NCI-H2107 treated with DMSO at 0.1 percent for 48 hours (cell line): ENCODE data around the gene PGA5.

ENCODE experiments used
- DNase-seq: peaks from one replicate; lab custom pipeline; 2025; ENCODE audit not compliant: unreplicated experiment; lab: John Stamatoyannopoulos, UW

PGA5 gene

DNA sequence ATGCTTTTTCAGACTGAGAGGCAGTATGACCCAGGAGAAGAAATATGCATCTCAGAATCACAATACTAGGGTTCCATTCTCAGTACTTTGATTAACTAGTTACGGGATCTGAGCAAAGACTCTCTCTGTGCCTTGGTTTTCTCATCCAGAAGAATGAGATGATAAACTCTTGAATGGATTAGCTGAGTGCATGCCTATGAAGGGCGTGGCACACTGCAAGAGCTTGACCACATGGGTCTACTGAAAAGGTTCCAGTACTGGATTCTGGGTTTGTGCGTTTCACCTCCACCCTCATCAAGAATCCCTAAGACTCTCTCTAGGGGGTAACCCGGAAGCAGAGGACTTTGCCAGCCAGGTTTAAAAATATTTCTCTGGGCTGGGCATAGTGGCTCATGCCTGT is 25.6 kb downstream of the PGA5 start:
- DNase-seq: no peak

- DNase-seq: no peak
These were observed 26.5 kb downstream of the PGA5 start for GRCh38 chr11:61267437-61267841.

DNA sequence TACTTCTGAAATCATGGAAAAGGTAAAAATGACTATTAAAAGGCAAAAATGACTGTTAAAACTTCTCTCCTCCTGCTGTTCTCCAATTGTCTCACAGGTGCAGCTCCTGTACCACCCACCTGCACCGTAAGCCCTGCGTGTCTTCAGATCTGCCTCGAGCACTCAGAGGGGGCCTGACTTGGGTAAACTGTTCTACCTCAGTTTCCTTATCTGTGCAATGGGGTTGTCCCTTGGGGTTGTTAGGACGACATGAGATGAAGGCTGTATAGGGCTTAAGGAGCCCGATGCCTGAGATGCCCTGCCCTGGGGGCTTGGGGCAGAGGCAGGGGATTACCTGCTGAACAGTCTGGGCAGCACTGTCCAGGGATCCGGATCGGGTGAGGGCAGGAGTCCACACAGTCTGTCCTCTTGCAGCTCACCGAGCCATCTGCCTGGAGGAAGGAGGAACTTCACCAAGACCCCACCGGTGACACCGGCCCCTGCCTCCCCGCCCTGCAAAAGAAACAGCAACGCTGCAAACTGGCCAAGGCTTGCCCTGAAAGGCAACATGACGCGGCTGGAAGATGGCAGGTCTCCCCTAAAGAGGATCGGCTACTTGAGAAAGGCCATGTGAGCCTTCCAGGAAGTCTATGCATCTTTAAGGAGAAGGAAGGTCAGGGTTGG is 27.7 kb downstream of the PGA5 start:
- DNase-seq: no peak

- no peak for DNase-seq
These were observed 29.5 kb downstream of the PGA5 start for GRCh38 chr11:61270354-61271076.

DNA sequence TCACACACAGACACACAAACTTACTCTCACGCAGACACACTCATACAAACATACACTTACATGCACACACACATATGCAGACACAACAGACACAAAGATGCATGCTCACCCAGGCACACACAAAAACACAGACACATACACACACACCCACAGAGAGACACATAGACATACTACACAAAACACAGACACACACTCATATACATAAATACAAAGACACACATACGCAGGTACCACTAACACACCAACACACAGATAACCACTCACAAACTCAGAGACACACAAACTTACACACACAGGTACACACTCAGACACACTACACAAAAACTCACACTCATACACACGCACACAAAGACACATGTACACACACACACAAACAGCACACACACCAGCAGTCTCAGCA is 31.8 kb downstream of the PGA5 start:
- DNase-seq: no peak

DNA sequence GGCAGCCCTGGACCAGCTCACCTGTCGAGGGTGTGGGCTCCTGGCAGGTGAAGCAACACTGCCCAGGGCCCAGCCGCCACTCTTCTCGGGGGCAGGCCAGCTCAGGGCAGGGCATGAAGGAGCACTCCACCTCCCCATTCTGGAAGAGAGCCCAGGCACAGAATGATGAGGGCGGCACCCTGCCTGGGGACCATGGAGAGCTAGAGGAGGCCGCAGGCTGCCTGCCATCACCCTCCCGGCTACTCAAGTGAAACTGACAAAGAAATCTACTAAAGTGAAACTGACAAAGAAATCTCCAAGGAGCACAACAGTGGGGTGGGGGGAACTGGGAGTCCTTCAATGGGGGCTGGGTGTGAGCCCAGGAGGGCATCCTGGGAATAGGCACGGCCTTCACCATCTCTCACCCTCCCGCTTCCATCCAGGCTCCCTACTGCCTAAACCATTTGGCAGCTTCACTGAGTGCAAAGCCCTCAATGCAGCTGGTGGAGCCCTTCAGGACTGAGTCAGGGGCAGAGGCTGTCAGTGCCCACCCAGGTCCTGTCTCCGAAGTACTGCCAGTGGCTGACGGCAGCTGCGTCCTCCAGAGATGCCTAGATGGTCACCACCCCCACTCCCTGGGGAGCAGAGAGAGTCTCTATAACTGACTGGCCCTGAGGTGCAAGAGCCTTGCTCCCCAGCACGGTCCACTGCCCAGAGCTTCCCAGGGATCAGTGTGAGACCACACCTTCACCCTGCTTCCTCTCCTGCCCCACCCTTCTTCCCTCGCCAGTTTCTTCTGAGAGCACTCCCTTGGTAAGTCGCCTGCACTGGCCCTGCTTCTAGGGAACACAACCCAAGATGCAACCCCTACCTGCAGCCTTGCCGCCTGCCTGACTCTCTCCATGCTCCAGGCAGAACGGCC is 32.5 kb downstream of the PGA5 start:
- peak; percentile 40 for DNase-seq

GRCh38 chr11:61274084-61274483 is 33.1 kb downstream of the PGA5 start:
- DNase-seq: no peak

DNA sequence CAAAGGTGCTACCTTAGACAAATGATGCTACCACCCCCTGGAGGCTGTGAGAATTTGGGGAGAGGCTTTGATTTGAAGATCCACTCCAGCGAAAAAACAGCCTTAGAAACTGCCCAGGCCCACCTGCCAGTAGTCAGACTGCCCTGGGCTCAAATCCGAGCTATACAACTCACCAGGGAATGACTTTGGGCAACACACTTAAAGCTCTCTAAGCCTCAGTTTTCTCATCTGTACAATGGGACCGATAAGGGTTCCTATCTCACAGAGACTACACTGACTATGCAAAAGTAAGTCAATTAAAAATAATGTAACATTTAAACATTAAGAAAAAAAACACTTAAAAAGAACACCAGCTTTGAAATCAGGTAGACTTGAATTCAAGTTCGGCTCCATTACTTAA is 34.2 kb downstream of the PGA5 start:
- DNase-seq: no peak

- DNase-seq: no peak
These were observed 36.4 kb downstream of the PGA5 start for GRCh38 chr11:61277186-61278000.

DNA sequence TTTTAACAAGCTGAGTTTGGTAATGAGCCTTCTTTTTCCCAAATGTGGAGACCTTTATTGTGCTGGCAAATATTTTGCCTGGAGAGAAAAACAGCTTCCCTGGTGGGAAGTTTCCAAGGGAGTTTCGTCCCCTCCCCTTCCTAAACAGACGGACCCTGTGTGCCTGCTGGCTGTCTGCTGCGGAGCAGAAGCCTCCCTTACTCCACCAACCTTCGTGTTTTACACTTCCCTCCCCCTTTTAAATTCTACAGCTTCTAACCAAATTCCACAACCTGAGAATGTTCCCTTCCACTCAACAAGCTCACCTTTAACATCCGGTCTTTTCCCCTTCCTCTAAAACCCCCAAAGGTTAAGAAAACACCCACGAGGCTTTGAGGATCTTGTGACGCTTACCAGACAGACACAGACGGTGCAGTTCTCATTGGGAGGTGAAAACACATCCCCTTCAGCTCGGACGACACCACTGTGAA is 37.1 kb downstream of the PGA5 start:
- DNase-seq: no peak

- DNase-seq: no peak
These were observed 39.1 kb downstream of the PGA5 start for GRCh38 chr11:61279934-61280659.

DNA sequence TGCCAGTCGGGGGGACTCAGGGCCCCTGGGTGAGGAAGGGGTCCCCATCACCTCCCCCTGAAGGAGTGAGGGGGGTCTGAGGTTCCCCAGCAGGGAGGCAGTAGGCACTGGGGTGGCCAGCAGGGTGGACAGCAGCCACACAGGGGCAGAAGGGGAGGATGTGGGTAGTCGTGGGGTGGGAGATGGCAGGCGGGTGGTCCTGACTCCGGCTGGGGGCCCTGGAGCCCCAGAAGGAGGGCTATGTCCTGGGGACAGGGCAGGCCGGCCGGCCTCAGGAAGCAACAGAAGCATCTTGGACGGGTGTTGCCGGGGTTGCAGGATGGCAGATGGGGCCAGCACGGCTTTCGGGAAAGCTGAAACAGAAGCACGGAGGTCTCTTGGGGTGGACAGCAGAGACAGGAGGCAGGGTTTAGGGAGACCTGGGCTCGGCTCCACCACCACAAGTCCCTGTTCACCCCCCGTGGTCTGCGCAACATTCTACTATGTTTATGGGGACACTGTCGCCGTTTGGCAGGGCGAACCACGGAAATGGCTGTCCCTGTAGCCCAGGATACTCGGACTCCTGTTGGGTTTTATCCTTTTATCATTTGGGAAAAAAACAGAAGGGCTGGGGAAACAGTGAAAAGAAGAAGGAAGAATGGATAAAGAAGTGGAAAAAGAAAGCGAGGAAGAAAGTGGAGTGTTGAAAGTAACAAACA is 40.1 kb downstream of the PGA5 start:
- DNase-seq: no peak

GRCh38 chr11:61281581-61282250 is 40.7 kb downstream of the PGA5 start:
- no peak for DNase-seq

- DNase-seq: no peak
These were observed 42.6 kb downstream of the PGA5 start for GRCh38 chr11:61283613-61284012.

DNA sequence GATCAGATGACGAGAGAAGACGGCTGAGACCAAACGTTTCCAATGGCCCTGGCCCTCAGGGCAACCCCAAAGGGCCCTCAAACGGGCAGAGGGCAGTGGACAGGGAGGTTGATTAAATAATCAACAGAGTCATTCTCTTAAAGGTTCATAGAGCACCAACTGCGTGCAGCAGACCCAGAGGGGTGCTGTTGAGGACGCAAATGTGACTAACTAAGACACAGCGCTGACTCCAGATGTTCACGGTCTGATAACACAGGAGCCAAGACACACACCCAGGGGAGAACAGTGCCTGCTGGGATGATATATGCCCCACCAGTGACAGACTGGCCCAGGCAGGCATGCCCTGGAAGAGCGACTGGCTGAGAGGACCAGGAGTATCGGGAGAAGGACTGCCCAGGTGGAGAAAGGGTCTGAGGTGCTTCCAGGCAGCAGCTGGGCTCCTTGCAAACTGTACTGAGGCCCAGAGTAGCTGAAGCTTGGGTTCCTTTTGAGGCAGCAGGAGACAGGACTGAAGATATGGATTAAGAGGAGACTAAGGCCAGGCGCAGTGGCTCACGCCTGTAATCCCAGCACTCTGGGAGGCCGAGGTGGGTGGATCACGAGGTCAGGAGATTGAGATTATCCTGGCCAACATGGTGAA is 46.5 kb downstream of the PGA5 start:
- no peak for DNase-seq

DNA sequence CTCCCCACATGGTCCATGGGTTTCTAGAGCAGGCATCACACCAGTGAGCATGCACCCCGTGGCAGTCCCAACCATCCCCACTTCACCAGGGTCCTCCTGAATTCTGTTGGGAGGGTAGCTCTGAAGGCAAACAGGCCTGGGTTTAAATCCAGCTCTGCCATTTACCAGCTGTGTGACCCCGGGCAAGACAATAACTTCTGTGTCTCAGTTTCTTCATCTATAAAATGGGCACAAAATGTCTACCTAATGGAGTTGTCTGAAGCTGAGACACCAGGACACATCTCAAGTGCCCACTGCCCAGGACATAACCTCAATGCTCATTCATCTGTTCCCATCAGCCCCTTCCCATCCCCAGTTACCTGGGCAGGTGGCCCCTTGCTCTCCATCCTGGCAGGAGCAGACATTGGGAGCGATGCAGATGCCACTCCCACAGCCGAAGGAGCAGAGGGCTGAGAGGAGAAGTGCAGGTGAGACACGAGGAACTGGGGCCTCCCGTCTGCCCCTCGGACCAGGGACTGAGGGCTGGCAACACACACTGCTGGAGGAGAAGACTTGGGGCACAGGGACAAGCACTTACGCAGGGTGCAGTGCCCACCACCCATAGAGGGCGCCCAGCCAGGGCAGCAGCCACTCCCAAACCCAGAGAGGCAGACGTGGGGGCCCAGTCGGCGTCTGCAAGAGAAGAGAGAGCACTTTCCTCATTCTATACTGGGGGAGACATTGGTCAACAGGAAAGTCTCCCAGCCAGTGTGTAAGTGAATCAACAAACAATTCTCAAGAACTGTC is 50.1 kb downstream of the PGA5 start:
- no peak for DNase-seq

GRCh38 chr11:61292356-61292755 is 51.4 kb downstream of the PGA5 start:
- DNase-seq: no peak
